Left lung (tissue), 10 donors: Measurements from ENCODE around the gene KRT72. TPM values are rescaled to one million over a fixed set of nuclear protein-coding genes. Genes with fewer than 3 reads are reported as not detected.
"Not testable (repeated sequence)": the region's sequence is repeated elsewhere in the genome, so short reads cannot be mapped to it uniquely, and the experiment has no call there.

Source experiments
- ATAC-seq: fragments of 200-7000 bp; cut with Tn5 transposase; one replicate; pipeline ENCODE4 v1.9.1; 2020; ENCODE audit warnings: moderate library complexity
- DNase-seq, 4 donors: peaks; one replicate each; pipeline ENCODE4 v3.0.0-alpha.2; 2013 to 2020
- H3K27ac ChIP-seq, 2 donors: fragments of 200-600 bp; sonication (generic) in 1 of 2; one replicate each; pipeline versions ENCODE4 v1.5.0 to v1.8.0; 2020 to 2021
- H3K27me3 ChIP-seq, 2 donors: fragments of 200-600 bp; sonication (generic) in 1 of 2; one replicate each; pipeline versions ENCODE4 v1.5.0 to v1.8.0; 2020 to 2021
- H3K36me3 ChIP-seq, 2 donors: fragments of 200-600 bp; sonication (generic) in 1 of 2; one replicate each; pipeline versions ENCODE4 v1.5.0 to v1.8.0; 2020 to 2021
- H3K4me1 ChIP-seq, 2 donors: fragments of 200-600 bp; one replicate each; pipeline ENCODE4 v1.8.0; 2021
- H3K4me3 ChIP-seq, 2 donors: fragments of 200-600 bp; sonication (generic) in 1 of 2; one replicate each; pipeline versions ENCODE4 v1.5.0 to v1.8.0; 2020 to 2021; ENCODE audit warnings: mild to moderate bottlenecking in 1 of 2
- H3K9me3 ChIP-seq, 2 donors: fragments of 200-600 bp; sonication (generic) in 1 of 2; one replicate each; pipeline versions ENCODE4 v1.5.0 to v1.8.0; 2020 to 2021
- CTCF ChIP-seq, 2 donors: fragments of 200-600 bp; sonication (generic) in 1 of 2; IDR thresholded peaks; one replicate each; pipeline versions ENCODE4 v1.5.0 to v1.8.0; 2021; ENCODE audit warnings: antibody characterized with exemption in 2 of 2
- intact Hi-C, 2 donors: fragments of 100-400 bp; cut with DNase I; formaldehyde crosslinking; loops; one replicate each; pipeline versions ENCODE4 v1.11.2 to v1.14.2; 2022
- polyA plus RNA-seq, 6 donors: library from polyadenylated mRNA; unstranded; fragments of 120-200 nt; gene quantifications; one replicate each; pipeline ENCODE4 v1.2.1, GENCODE V29; 2013; ENCODE audit not compliant: insufficient read length in 6 of 6
- total RNA-seq, 2 donors: library from RNA; stranded (reverse); fragmentation: NEBNext Ultra II Directional; extraction: Animal tissue kit (Norgen Biotek cat#: 25700); gene quantifications; one replicate each; pipeline ENCODE4 v1.2.1, GENCODE V29; 2021
- donor health status: DM: no; HTN: yes; CAD: no.
- donor health status: DM: no; HTN: no; CAD: no.

The KRT72 gene
- total and polyA plus RNA-seq, 8 donors: 0.08 to 0.30 (median 0.21) TPM; not detected in 2

- peaks cover 27 to 74% of the 10 kb centered on the region in 2 donors for H3K27me3 ChIP-seq
Measured at GRCh38 chr12:52602552-52602951, 1.3 kb upstream of the KRT72 start.

GRCh38 chr12:52601671-52602070 is 408 bp upstream of the KRT72 start:
- no peak for DNase-seq
- no peak overlapping the region for H3K27ac ChIP-seq

More at GRCh38 chr12:52602552-52602951, 1.3 kb upstream of the KRT72 start:
- TF ChIP-seq CTCF (IDR thresholded peaks at IDR 0.05): no peak
- Histone ChIP-seq H3K4me1 (no peaks in the 10 kb centered on the region), H3K27ac (no peak overlapping the region), H3K4me3 (no peak overlapping the region), H3K9me3 (no peaks in the 10 kb centered on the region), H3K36me3 (no peaks in the 10 kb centered on the region)
- intact Hi-C loops: no loop called here
- DNase-seq (no peak), ATAC-seq (no peak)

GRCh38 chr12:52600475-52600874 is 788 bp downstream of the KRT72 start:
- ATAC-seq: no peak
- no peaks in the 10 kb centered on the region for H3K4me1 ChIP-seq
- intact Hi-C loops: no loop called here
- H3K36me3 ChIP-seq: no peaks in the 10 kb centered on the region
- H3K27me3 ChIP-seq: peaks cover 27 to 83% of the 10 kb centered on the region in 2 donors
- no peak for TF ChIP-seq CTCF (IDR thresholded peaks at IDR 0.05)
- H3K4me3 ChIP-seq: no peak overlapping the region
- no peak for DNase-seq
- no peak overlapping the region for H3K27ac ChIP-seq
- H3K9me3 ChIP-seq: no peaks in the 10 kb centered on the region

More at GRCh38 chr12:52601671-52602070, 408 bp upstream of the KRT72 start:
- H3K4me1 ChIP-seq: no peaks in the 10 kb centered on the region
- intact Hi-C loops: no loop called here
- H3K36me3 ChIP-seq: no peaks in the 10 kb centered on the region
- H3K9me3 ChIP-seq: no peaks in the 10 kb centered on the region
- no peak for TF ChIP-seq CTCF (IDR thresholded peaks at IDR 0.05)
- H3K4me3 ChIP-seq: no peak overlapping the region
- peaks cover 27 to 77% of the 10 kb centered on the region in 2 donors for H3K27me3 ChIP-seq
- no peak for ATAC-seq

- no peak overlapping the region for H3K27ac ChIP-seq
- TF ChIP-seq CTCF (IDR thresholded peaks at IDR 0.05): no peak
Measured at GRCh38 chr12:52600071-52600470, 1.2 kb downstream of the KRT72 start.

GRCh38 chr12:52598966-52599365 is 2.3 kb downstream of the KRT72 start:
- no peak for TF ChIP-seq CTCF (IDR thresholded peaks at IDR 0.05)
- H3K27me3 ChIP-seq: peaks cover 27 to 86% of the 10 kb centered on the region in 2 donors
- no peaks in the 10 kb centered on the region for H3K4me1 ChIP-seq
- no peaks in the 10 kb centered on the region for H3K9me3 ChIP-seq
- H3K4me3 ChIP-seq: no peak overlapping the region
- no peak overlapping the region for H3K27ac ChIP-seq
- DNase-seq (no peak), ATAC-seq (no peak)
- intact Hi-C loops: no loop called here
- no peaks in the 10 kb centered on the region for H3K36me3 ChIP-seq

More at GRCh38 chr12:52600071-52600470, 1.2 kb downstream of the KRT72 start:
- no peaks in the 10 kb centered on the region for H3K9me3 ChIP-seq
- H3K36me3 ChIP-seq: no peaks in the 10 kb centered on the region
- ATAC-seq: no peak
- no peak for DNase-seq
- peaks cover 27 to 86% of the 10 kb centered on the region in 2 donors for H3K27me3 ChIP-seq
- intact Hi-C loops: no loop called here
- no peak overlapping the region for H3K4me3 ChIP-seq
- H3K4me1 ChIP-seq: no peaks in the 10 kb centered on the region

GRCh38 chr12:52594237-52594636 is 7.0 kb downstream of the KRT72 start:
- intact Hi-C loops, DNase-seq, H3K4me3 ChIP-seq, H3K4me1 ChIP-seq, H3K27ac ChIP-seq, H3K36me3 ChIP-seq, ATAC-seq, H3K9me3 ChIP-seq: not testable (repeated sequence)
- H3K27me3 ChIP-seq: peaks cover 0 to 56% of the 10 kb centered on the region in 2 donors
